VCaP (cell line): ENCODE measurements around the gene CC2D2B.
"Not testable (repeated sequence)": the region's sequence is repeated elsewhere in the genome, so short reads cannot be mapped to it uniquely, and the experiment has no call there.

ENCODE experiments used
- H3K27ac ChIP-seq: fragments of 450-650 bp; 2 replicates; pipeline ENCODE4 v1.5.1; 2017
- TF ChIP-seq, protein P1 (sequence below): fragments of 450-650 bp; conservative IDR thresholded peaks from 2 replicates; pipeline ENCODE4 v1.5.1; 2017; ENCODE audit warnings: mild to moderate bottlenecking, moderate library complexity

Gene CC2D2B

GRCh38 chr10:96046546-96046945 lies 138.8 kb downstream of the CC2D2B start:
- TF ChIP-seq, protein P1, sequence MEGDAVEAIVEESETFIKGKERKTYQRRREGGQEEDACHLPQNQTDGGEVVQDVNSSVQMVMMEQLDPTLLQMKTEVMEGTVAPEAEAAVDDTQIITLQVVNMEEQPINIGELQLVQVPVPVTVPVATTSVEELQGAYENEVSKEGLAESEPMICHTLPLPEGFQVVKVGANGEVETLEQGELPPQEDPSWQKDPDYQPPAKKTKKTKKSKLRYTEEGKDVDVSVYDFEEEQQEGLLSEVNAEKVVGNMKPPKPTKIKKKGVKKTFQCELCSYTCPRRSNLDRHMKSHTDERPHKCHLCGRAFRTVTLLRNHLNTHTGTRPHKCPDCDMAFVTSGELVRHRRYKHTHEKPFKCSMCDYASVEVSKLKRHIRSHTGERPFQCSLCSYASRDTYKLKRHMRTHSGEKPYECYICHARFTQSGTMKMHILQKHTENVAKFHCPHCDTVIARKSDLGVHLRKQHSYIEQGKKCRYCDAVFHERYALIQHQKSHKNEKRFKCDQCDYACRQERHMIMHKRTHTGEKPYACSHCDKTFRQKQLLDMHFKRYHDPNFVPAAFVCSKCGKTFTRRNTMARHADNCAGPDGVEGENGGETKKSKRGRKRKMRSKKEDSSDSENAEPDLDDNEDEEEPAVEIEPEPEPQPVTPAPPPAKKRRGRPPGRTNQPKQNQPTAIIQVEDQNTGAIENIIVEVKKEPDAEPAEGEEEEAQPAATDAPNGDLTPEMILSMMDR = no peak
- H3K27ac ChIP-seq = no peak overlapping the region

- TF ChIP-seq, protein P1 = peak; percentile 58
- H3K27ac ChIP-seq = no peak overlapping the region
Observed at GRCh38 chr10:96047004-96047649, 139.4 kb downstream of the CC2D2B start.

DNA sequence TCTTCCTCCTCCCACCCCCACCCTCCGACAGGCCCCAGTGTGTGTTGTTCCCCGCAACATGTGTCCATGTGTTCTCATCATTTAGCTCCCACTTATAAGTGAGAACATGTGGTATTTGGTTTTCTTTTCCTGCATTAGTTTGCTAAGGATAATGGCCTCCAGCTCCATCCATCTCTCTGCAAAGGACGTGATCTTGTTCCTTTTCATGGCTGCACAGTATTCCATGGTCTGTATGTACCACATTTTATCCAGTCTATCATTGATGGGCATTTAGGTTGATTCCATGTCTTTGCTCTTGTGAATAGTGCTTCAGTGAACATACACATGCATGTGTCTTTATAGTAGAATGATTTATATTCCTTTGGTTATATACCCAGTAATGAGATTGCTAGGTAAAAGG lies 140.2 kb downstream of the CC2D2B start:
- H3K27ac ChIP-seq = not testable (repeated sequence)

DNA sequence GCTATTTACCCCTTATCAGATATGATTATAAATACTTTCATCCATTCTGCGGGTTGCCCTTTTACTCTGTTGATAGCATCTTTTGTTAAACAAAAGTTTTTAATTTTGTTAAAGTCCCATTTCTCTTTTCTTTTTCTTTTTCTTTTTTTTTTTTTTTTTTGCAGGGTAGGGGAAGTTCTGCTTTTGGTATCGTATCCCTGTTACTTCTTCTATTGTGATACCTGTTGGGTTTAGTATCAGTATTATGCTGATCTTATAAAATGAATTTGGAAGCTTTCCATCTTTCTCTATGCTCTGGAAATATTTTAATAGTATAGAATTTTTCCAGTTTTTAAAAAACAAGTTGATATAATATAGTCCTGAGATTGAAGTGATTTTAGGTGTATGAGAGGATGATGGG lies 141.6 kb downstream of the CC2D2B start:
- TF ChIP-seq, protein P1 = no peak
- no peak overlapping the region for H3K27ac ChIP-seq

GRCh38 chr10:96053985-96054384 lies 146.2 kb downstream of the CC2D2B start:
- no peak overlapping the region for H3K27ac ChIP-seq
- TF ChIP-seq, protein P1 = no peak

DNA sequence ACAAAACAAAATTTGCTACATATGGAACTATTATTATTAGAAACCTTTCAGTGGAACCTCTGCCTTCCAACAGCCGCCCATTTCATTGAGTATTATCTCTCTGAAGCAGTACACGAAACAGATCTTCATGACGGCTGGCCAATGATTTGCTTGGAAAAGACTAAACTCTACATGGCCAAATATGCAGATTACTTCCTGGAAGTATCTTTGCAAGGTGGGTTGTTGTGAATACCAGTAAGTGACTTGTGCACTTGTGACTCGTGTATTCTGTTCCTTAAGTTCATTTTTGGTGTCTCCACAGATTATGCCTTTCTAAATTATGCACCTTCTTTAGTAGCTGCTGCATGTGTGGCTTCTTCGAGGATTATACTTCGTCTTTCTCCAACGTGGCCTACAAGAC lies 149.0 kb downstream of the CC2D2B start:
- H3K27ac ChIP-seq = no peak overlapping the region
- TF ChIP-seq, protein P1 = no peak

GRCh38 chr10:96061232-96061631 lies 153.5 kb downstream of the CC2D2B start:
- TF ChIP-seq, protein P1 = no peak
- H3K27ac ChIP-seq = no peak overlapping the region

DNA sequence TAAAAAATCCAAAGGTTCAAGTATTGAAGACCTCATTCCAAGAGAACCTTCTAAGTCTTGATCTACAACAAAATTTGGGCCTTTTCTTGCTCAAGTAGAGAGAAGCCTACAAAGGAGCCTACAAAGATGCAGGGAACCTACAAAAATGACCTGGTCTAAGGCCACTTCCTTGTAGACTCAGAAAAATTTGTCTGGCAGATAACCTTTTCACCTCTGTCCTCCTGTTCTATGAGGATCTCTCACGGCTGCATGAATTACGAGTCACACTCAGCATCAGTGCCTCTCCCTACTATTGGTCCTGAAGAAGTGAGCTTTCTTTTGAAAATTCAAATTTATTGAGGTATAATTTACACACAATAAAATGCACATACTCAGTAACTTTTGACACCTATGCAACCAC lies 164.9 kb downstream of the CC2D2B start:
- TF ChIP-seq, protein P1 = no peak

More for the DNA sequence above, 164.9 kb downstream of the CC2D2B start:
- no peak overlapping the region for H3K27ac ChIP-seq
